Measurements from ENCODE around the gene PLSCR4. TPM values are rescaled to one million over a fixed set of nuclear protein-coding genes. Genes with fewer than 3 reads are reported as not detected.

Gene PLSCR4
- total and polyA plus RNA-seq, 2 donors (not counting 3 experiments of a cell fraction or from before 2014, with no cell fraction given) = 81.5 to 91.7 TPM

- Histone ChIP-seq H3K9ac (replicated peaks; ENCODE audit: extremely low read depth, insufficient read depth, low read length) (no peak overlapping the region), H4K20me1 (replicated peaks; ENCODE audit: control insufficient read depth, extremely low read depth, insufficient read depth, low read length) (no peaks in the 10 kb centered on the region), H3K36me3 (ENCODE audit: control insufficient read depth in 2 of 2, extremely low read depth in 1 of 2, insufficient read depth in 2 of 2, low read length in 2 of 2) (no peaks in the 10 kb centered on the region), H3K4me1 (ENCODE audit: control insufficient read depth, extremely low read depth, insufficient read depth, low read length) (peaks cover 20% of the 10 kb centered on the region), H3K79me2 (ENCODE audit: control insufficient read depth, insufficient read depth, low read length) (no peaks in the 10 kb centered on the region), H3K4me3 (replicated peaks in 1 of 3; ENCODE audit: insufficient read depth in 1 of 3, low read depth in 1 of 3, low read length in 3 of 3) (no peak overlapping the region), H3K27ac (ENCODE audit: insufficient read depth, low read depth, low read length) (no peak overlapping the region), H3K4me2 (ENCODE audit: insufficient read depth, low read length) (no peak overlapping the region), H3K9me1 (replicated peaks; ENCODE audit: control insufficient read depth, extremely low read depth, insufficient read depth, low read length) (no peaks in the 10 kb centered on the region), H3K9me3 (replicated peaks; ENCODE audit: control insufficient read depth, insufficient read depth, low read length) (no peaks in the 10 kb centered on the region), H3K27me3 (ENCODE audit: control insufficient read depth in 2 of 2, insufficient read depth in 2 of 2, low read length in 2 of 2) (no peaks in the 10 kb centered on the region), H2AFZ (ENCODE audit: low read depth, low read length) (no peak overlapping the region)
- POLR2A ChIA-PET = interaction anchor here (1.4 kb wide), 1 partner anchor 10 kb away, joined by 3 read pairs; the partner anchor contains the start of gene PLOD2
- DNase-seq (ENCODE audit: low read depth, low spot score) = no peak
- dilution Hi-C loops (cut with MboI; ENCODE audit: extremely low pct_ligation_motif_present, low sequenced_read_pairs) (no loop called here), intact Hi-C loops (cut with micrococcal nuclease) (no loop called here)
- CTCF ChIA-PET = interaction anchor here (0.9 to 1.5 kb wide), 2 partner anchors 11 to 105 kb away, joined by 3 to 8 read pairs; no protein-coding TSS in a partner anchor
- no TSS peak for BruUV-seq (replicated peaks)
- no peak for TF ChIP-seq FOS (IDR thresholded peaks at IDR 0.05; ENCODE audit: borderline replicate concordance, insufficient read depth, low read length)
- no peak for TF ChIP-seq POLR2AphosphoS5 (IDR thresholded peaks at IDR 0.05; ENCODE audit: insufficient read depth, low read depth, low read length)
- no peak for TF ChIP-seq MAX (IDR thresholded peaks at IDR 0.05; ENCODE audit: insufficient read depth, insufficient read length)
- no peak for TF ChIP-seq MYC (IDR thresholded peaks at IDR 0.05; ENCODE audit: low read depth, low read length)
- no peak for TF ChIP-seq CTCF (IDR thresholded peaks at IDR 0.05; ENCODE audit: extremely low read depth in 1 of 2, insufficient read depth in 1 of 2, low read depth in 1 of 2, low read length in 2 of 2)
- FAIRE-seq = no peak
These were observed 80.3 kb downstream of the PLSCR4 start for GRCh38 chr3:146170591-146170990.

GRCh38 chr3:146169891-146170290 is 81.0 kb downstream of the PLSCR4 start:
- no TSS peak for BruUV-seq (replicated peaks)
- Histone ChIP-seq H3K36me3 (ENCODE audit: control insufficient read depth in 2 of 2, extremely low read depth in 1 of 2, insufficient read depth in 2 of 2, low read length in 2 of 2) (no peaks in the 10 kb centered on the region), H3K79me2 (ENCODE audit: control insufficient read depth, insufficient read depth, low read length) (no peaks in the 10 kb centered on the region), H3K4me2 (ENCODE audit: insufficient read depth, low read length) (no peak overlapping the region), H3K9me3 (replicated peaks; ENCODE audit: control insufficient read depth, insufficient read depth, low read length) (no peaks in the 10 kb centered on the region), H2AFZ (ENCODE audit: low read depth, low read length) (no peak overlapping the region), H3K9me1 (replicated peaks; ENCODE audit: control insufficient read depth, extremely low read depth, insufficient read depth, low read length) (no peaks in the 10 kb centered on the region), H3K9ac (replicated peaks; ENCODE audit: extremely low read depth, insufficient read depth, low read length) (no peak overlapping the region), H3K4me1 (ENCODE audit: control insufficient read depth, extremely low read depth, insufficient read depth, low read length) (peaks cover 26% of the 10 kb centered on the region), H4K20me1 (replicated peaks; ENCODE audit: control insufficient read depth, extremely low read depth, insufficient read depth, low read length) (no peaks in the 10 kb centered on the region), H3K4me3 (replicated peaks in 1 of 3; ENCODE audit: insufficient read depth in 1 of 3, low read depth in 1 of 3, low read length in 3 of 3) (no peak overlapping the region), H3K27me3 (ENCODE audit: control insufficient read depth in 2 of 2, insufficient read depth in 2 of 2, low read length in 2 of 2) (no peaks in the 10 kb centered on the region), H3K27ac (ENCODE audit: insufficient read depth, low read depth, low read length) (no peak overlapping the region)
- dilution Hi-C loops (cut with MboI; ENCODE audit: extremely low pct_ligation_motif_present, low sequenced_read_pairs) (no loop called here), intact Hi-C loops (cut with micrococcal nuclease) (no loop called here)
- ChIA-PET CTCF (interaction anchor here (1.5 kb wide), 1 partner anchor 105 kb away, joined by 8 read pairs; no protein-coding TSS in a partner anchor), POLR2A (no interaction called here)
- DNase-seq (ENCODE audit: low read depth, low spot score) = no peak
- FAIRE-seq = no peak
- no peak for TF ChIP-seq MYC (IDR thresholded peaks at IDR 0.05; ENCODE audit: low read depth, low read length)
- TF ChIP-seq EZH2 (IDR thresholded peaks at IDR 0.05; ENCODE audit: borderline replicate concordance, low read depth, low read length, severe bottlenecking) = no peak
- TF ChIP-seq CTCF (IDR thresholded peaks at IDR 0.05; ENCODE audit: extremely low read depth in 1 of 2, insufficient read depth in 1 of 2, low read depth in 1 of 2, low read length in 2 of 2) = no peak
- no peak for TF ChIP-seq FOS (IDR thresholded peaks at IDR 0.05; ENCODE audit: borderline replicate concordance, insufficient read depth, low read length)
- TF ChIP-seq JUN (IDR thresholded peaks at IDR 0.05; ENCODE audit: borderline replicate concordance, insufficient read depth, insufficient read length, low read depth) = no peak
- no peak for TF ChIP-seq POLR2A (IDR thresholded peaks at IDR 0.05; ENCODE audit: low read depth, low read length)
- no peak for TF ChIP-seq GATA2 (IDR thresholded peaks at IDR 0.05; ENCODE audit: insufficient read depth, insufficient read length, low read depth, low read length)
- TF ChIP-seq POLR2AphosphoS5 (IDR thresholded peaks at IDR 0.05; ENCODE audit: insufficient read depth, low read depth, low read length) = no peak
- no peak for TF ChIP-seq MAX (IDR thresholded peaks at IDR 0.05; ENCODE audit: insufficient read depth, insufficient read length)
